A673 (cell line): Measurements from ENCODE around the gene PALD1. TPM values are rescaled to one million over a fixed set of nuclear protein-coding genes. Genes with fewer than 3 reads are reported as not detected.

Experiments
- BruUV-seq: library from RNA; stranded (reverse); fragments of 400-500 nt; replicated peaks from 2 replicates; lab custom pipeline; 2021; lab: Mats Ljungman, UMichigan
- CTCF ChIA-PET: fragments of 300-600 bp; sonication (Branson Sonifier 250); formaldehyde crosslinking; loops from one replicate; lab custom pipeline; 2022; ENCODE audit warnings: antibody characterized with exemption; lab: Charles Lee
- POLR2A ChIA-PET: fragments of 300-600 bp; sonication (Branson Sonifier 250); formaldehyde crosslinking; loops from one replicate; lab custom pipeline; 2022; ENCODE audit warnings: antibody characterized with exemption; ENCODE audit not compliant: low non-redundant PET; lab: Charles Lee
- DNase-seq: peaks from one replicate; pipeline ENCODE4 v3.0.0-alpha.2; 2015; ENCODE audit warnings: low spot score
- H3K27ac ChIP-seq: fragments of 200-600 bp; sonication (generic); 2 replicates; pipeline ENCODE4 v1.5.1; 2016; ENCODE audit warnings: mixed run types, low read depth, mild to moderate bottlenecking, mixed read lengths, antibody characterized with exemption, low read length; ENCODE audit not compliant: poor library complexity, severe bottlenecking
- H3K27me3 ChIP-seq: fragments of 200-600 bp; sonication (generic); replicated peaks from 2 replicates; pipeline ENCODE4 v1.6.1; 2017; ENCODE audit warnings: mixed run types, low read depth, mild to moderate bottlenecking, mixed read lengths, antibody characterized with exemption, low read length; ENCODE audit not compliant: insufficient read depth, poor library complexity
- H3K36me3 ChIP-seq: fragments of 200-600 bp; sonication (generic); 2 replicates; pipeline ENCODE4 v1.6.1; 2016; ENCODE audit warnings: mixed run types, mild to moderate bottlenecking, mixed read lengths, antibody characterized with exemption, low read length; ENCODE audit not compliant: insufficient read depth, poor library complexity, severe bottlenecking
- H3K4me1 ChIP-seq: fragments of 200-600 bp; sonication (generic); 2 replicates; pipeline ENCODE4 v1.6.1; 2017; ENCODE audit warnings: mixed run types, mild to moderate bottlenecking, mixed read lengths, antibody characterized with exemption, low read length; ENCODE audit not compliant: insufficient read depth, poor library complexity, severe bottlenecking
- H3K4me3 ChIP-seq: fragments of 200-600 bp; sonication (generic); 2 replicates; pipeline ENCODE4 v1.5.1; 2016; ENCODE audit warnings: low read depth, mixed run types, mild to moderate bottlenecking, mixed read lengths, low read length; ENCODE audit not compliant: poor library complexity, severe bottlenecking
- H3K9me3 ChIP-seq: fragments of 200-600 bp; sonication (generic); 2 replicates; pipeline ENCODE4 v1.6.1; 2016; ENCODE audit warnings: mixed run types, low read depth, mild to moderate bottlenecking, mixed read lengths, antibody characterized with exemption, low read length; ENCODE audit not compliant: poor library complexity, severe bottlenecking
- CTCF ChIP-seq: fragments of 300-800, 200-600 bp; sonication (generic); conservative IDR thresholded peaks from 2 replicates; pipeline ENCODE4 v1.5.1; 2017; ENCODE audit warnings: low read depth, mild to moderate bottlenecking, antibody characterized with exemption, low read length, moderate library complexity, mixed read lengths
- EZH2 ChIP-seq: fragments of 200-600 bp; sonication (generic); IDR thresholded peaks from 2 replicates; pipeline ENCODE4 v1.6.1; 2017; ENCODE audit warnings: borderline replicate concordance, low read depth, mild to moderate bottlenecking, mixed read lengths, antibody characterized with exemption, low read length; ENCODE audit not compliant: poor library complexity, severe bottlenecking
- intact Hi-C: fragments of 100-400 bp; cut with micrococcal nuclease; formaldehyde crosslinking; loops from one replicate; pipeline ENCODE4 v1.10.0; 2022; ENCODE audit not compliant: unreplicated experiment
- total RNA-seq: library from RNA; stranded (reverse); gene quantifications from 2 replicates; pipeline ENCODE4 v1.2.3, GENCODE V29; 2021

Gene PALD1
- total RNA-seq, 1 experiment from 2014 or later, result 9.0 TPM

DNA sequence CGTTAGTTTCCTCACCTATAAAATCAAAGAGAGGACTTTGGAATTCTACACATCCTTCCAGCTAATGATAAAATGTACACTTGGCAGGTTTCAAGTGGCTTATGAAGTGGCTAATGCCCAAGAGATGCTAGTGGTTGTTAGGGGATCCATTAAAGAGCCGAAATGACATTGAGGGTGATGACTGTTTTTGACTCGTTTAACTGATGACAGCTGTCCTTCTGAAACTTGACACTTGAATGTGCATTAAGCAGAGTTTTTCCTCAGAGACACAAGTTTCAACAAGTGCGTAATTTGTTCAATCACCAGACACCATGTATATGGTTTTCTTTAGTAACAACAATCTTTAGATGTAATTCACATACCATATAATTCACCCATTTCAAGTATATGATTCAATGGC lies 125.5 kb downstream of the PALD1 start:
- H3K9me3 ChIP-seq, result no peaks in the 10 kb centered on the region
- no peaks in the 10 kb centered on the region for H3K36me3 ChIP-seq
- POLR2A ChIA-PET, result no interaction called here
- H3K27me3 ChIP-seq, result no peaks in the 10 kb centered on the region
- no peak for DNase-seq
- no peak overlapping the region for H3K4me3 ChIP-seq
- intact Hi-C loops, result no loop called here
- CTCF ChIA-PET, result no interaction called here
- H3K27ac ChIP-seq, result no peak overlapping the region
- BruUV-seq, result no TSS peak
- no peaks in the 10 kb centered on the region for H3K4me1 ChIP-seq
- TF ChIP-seq EZH2, result no peak
- TF ChIP-seq CTCF, result no peak

DNA sequence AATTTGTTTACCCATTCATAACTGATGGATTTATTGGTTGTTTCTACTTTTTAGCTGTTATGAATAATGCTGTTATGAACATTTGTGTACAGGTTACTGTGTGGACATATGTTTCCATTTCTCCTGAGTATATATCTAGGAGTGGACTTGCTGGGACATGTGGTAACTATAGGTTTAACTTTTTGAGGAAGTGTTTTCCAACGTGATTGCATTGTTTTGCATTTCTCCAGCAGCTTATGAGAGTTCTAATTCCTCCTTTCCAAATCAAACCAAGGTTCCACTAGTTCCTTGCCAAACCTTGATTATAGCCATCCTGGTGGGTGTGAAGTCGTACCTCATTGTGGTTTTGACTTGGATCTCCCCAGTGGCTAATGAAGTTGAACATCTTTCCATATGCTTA lies 126.6 kb downstream of the PALD1 start:
- no peak overlapping the region for H3K27ac ChIP-seq
- no TSS peak for BruUV-seq
- TF ChIP-seq CTCF (no peak), EZH2 (no peak)
- H3K4me3 ChIP-seq, result no peak overlapping the region
- H3K9me3 ChIP-seq, result no peaks in the 10 kb centered on the region
- ChIA-PET CTCF (no interaction called here), POLR2A (no interaction called here)
- DNase-seq, result no peak
- no peaks in the 10 kb centered on the region for H3K36me3 ChIP-seq
- no peaks in the 10 kb centered on the region for H3K4me1 ChIP-seq
- H3K27me3 ChIP-seq, result no peaks in the 10 kb centered on the region
- intact Hi-C loops, result no loop called here

- no peak for TF ChIP-seq CTCF
- no peak for TF ChIP-seq EZH2
- POLR2A ChIA-PET, result no interaction called here
- intact Hi-C loops, result no loop called here
Measured at GRCh38 chr10:70607936-70608335, 129.4 kb downstream of the PALD1 start.

More at GRCh38 chr10:70607936-70608335, 129.4 kb downstream of the PALD1 start:
- H3K27ac ChIP-seq, result no peak overlapping the region
- no peaks in the 10 kb centered on the region for H3K4me1 ChIP-seq
- CTCF ChIA-PET, result no interaction called here
- no peaks in the 10 kb centered on the region for H3K9me3 ChIP-seq
- H3K36me3 ChIP-seq, result no peaks in the 10 kb centered on the region
- BruUV-seq, result no TSS peak
- H3K27me3 ChIP-seq, result no peaks in the 10 kb centered on the region
- H3K4me3 ChIP-seq, result no peak overlapping the region
- no peak for DNase-seq
